ENCODE results near the gene CDH8.
"Not testable (repeated sequence)": the region's sequence is repeated elsewhere in the genome, so short reads cannot be mapped to it uniquely, and the experiment has no call there.

The CDH8 gene

DNA sequence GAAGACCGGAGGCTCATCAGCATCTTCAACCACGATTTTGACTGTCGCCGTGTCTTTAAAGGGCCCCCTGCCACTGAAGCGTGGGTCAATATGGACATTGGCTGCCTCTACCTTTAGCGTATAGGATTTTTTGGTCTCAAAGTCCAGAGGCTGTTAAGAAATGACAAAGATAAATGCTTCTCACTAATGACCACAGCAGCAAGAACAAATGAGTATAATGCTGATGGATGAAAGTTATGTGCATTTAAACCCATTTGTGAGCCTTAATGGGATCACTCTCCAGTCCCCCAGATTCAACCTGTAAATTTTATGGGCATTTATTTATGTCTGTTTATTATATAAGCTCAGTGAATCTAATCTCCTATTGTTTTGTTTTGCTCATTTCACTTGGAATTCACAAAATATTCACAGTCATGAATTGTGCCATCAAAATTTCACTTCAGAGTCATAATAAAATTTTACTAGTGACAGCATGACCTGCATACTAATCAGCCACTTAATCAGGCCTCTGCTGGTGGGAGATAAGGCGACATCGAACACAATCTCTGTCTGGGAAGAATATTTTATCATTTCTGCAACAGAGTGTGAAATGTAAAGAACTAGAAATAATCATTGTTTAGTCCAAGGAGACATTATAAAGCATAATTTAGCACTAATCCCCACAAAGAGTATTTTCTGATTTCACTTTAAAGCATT lies 218.5 kb downstream of the CDH8 start:
- TF ChIP-seq, protein P1, sequence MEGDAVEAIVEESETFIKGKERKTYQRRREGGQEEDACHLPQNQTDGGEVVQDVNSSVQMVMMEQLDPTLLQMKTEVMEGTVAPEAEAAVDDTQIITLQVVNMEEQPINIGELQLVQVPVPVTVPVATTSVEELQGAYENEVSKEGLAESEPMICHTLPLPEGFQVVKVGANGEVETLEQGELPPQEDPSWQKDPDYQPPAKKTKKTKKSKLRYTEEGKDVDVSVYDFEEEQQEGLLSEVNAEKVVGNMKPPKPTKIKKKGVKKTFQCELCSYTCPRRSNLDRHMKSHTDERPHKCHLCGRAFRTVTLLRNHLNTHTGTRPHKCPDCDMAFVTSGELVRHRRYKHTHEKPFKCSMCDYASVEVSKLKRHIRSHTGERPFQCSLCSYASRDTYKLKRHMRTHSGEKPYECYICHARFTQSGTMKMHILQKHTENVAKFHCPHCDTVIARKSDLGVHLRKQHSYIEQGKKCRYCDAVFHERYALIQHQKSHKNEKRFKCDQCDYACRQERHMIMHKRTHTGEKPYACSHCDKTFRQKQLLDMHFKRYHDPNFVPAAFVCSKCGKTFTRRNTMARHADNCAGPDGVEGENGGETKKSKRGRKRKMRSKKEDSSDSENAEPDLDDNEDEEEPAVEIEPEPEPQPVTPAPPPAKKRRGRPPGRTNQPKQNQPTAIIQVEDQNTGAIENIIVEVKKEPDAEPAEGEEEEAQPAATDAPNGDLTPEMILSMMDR (IDR thresholded peaks at IDR 0.05; ENCODE audit: borderline replicate concordance, control extremely low read depth, extremely low read depth, insufficient read depth, missing control alignments): no peak
- in situ Hi-C loops (cut with MboI; ENCODE audit: low sequenced_read_pairs, unreplicated experiment): no loop called here
- no peak for DNase-seq (ENCODE audit: low spot score)

DNA sequence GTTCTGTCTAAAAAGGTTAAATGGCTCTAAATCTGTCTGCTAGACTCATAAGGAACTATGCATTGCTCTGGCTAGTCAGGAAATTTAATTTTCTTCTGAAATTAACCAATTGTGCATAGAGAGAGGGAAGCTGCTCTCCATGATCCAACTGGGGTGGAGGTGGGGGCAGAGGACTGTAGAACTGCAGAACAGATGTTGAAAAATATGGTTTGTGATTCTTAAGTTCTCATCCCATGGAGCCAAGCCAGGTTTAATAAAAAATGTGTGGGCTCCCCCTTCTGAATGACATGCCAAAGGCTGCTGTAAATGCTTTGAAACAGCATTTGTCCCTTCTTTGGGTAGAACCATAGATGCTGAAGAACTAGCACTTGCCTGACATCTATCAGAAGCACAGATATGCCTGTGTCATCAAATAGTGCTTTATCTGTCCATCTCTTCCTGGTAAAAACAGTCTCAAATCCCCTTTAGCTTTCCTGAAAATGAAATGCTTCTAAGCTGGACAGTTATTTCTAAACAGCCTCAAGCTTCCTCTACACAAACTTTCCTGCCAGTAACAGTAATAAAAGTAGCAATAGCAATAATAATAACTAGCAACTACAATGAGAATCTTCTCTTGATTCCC lies 221.4 kb downstream of the CDH8 start:
- TF ChIP-seq, protein P1 (IDR thresholded peaks at IDR 0.05; ENCODE audit: borderline replicate concordance, control extremely low read depth, extremely low read depth, insufficient read depth, missing control alignments): no peak
- no peak for DNase-seq (ENCODE audit: low spot score)
- in situ Hi-C loops (cut with MboI; ENCODE audit: low sequenced_read_pairs, unreplicated experiment): no loop called here

DNA sequence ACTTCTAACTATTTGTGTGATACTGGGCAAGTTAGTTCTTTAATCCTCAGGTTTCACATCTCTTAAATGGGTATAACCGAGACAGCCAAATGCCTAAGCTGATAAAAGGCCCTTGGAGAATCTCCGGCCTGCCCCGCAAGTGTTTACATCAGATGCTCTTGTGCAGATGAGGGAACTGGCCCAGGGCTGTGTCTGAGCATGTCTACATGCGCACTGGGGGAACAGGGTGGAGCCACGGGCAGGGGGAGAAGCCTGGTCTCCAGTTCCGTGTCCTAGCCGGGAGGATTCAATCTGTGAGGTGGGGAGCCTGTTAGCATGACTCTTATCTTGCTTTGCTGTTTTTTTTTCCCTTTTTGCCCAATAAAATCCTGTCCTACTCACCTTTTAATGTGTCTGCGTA lies 222.9 kb downstream of the CDH8 start:
- TF ChIP-seq, protein P1 (IDR thresholded peaks at IDR 0.05; ENCODE audit: borderline replicate concordance, control extremely low read depth, extremely low read depth, insufficient read depth, missing control alignments): no peak
- in situ Hi-C loops (cut with MboI; ENCODE audit: low sequenced_read_pairs, unreplicated experiment): no loop called here
- DNase-seq (ENCODE audit: low spot score): no peak

DNA sequence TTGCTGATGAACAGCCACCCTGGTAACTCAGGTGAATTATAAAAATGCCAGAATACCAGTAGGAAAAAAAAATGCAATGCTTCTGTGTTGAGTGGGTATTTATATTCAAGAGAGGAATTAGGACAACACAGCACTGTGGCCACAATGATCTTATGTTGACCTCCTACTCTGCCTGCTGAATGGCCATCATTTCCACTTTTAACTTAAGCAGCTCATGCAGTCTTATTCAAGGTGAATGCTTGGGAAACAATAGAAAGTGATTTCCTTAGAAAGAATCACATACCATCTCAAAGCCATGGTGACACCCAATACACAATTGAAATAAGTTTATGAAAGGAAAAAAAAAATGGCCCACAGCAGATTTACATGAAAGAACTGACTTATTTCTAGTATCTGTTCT lies 224.0 kb downstream of the CDH8 start:
- in situ Hi-C loops (cut with MboI; ENCODE audit: low sequenced_read_pairs, unreplicated experiment): no loop called here
- TF ChIP-seq, protein P1 (IDR thresholded peaks at IDR 0.05; ENCODE audit: borderline replicate concordance, control extremely low read depth, extremely low read depth, insufficient read depth, missing control alignments): no peak
- DNase-seq (ENCODE audit: low spot score): no peak

DNA sequence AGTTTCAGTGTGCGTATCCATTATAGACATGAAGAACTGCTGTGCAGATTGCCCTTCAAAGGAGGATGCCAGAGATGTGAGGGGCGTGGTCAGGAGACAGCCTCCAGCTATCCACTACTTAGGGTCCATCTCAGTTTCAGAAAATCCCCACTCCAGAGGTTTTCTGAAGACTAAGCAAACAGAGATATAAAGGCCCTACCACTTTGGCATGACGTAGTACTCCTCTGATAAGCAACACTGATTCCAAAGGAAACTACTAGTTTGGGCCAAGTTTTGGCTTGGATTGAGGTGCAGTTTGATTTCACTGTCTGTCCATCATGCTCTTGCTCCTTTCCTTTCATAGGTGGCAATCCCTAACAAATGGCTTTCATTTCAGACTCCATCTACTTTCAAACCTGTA lies 228.7 kb downstream of the CDH8 start:
- in situ Hi-C loops (cut with MboI; ENCODE audit: low sequenced_read_pairs, unreplicated experiment): no loop called here
- TF ChIP-seq, protein P1 (IDR thresholded peaks at IDR 0.05; ENCODE audit: borderline replicate concordance, control extremely low read depth, extremely low read depth, insufficient read depth, missing control alignments): no peak
- no peak for DNase-seq (ENCODE audit: low spot score)

DNA sequence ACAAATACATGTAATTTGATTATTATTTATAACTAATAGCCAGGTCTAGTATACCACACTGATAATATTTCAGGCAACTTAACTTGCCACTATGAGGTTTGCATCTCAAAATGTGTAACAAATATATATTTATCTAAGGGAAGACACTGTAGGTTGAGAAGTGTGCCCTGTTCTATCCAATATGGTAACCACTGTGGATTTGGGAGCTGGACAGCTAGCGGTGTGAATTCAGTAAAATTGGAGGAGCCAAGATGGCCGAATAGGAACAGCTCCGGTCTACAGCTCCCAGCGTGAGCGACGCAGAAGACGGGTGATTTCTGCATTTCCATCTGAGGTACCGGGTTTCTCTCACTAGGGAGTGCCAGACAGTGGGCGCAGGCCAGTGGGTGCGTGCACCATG lies 235.0 kb downstream of the CDH8 start:
- DNase-seq (ENCODE audit: low spot score); in situ Hi-C loops (cut with MboI; ENCODE audit: low sequenced_read_pairs, unreplicated experiment): not testable (repeated sequence)

DNA sequence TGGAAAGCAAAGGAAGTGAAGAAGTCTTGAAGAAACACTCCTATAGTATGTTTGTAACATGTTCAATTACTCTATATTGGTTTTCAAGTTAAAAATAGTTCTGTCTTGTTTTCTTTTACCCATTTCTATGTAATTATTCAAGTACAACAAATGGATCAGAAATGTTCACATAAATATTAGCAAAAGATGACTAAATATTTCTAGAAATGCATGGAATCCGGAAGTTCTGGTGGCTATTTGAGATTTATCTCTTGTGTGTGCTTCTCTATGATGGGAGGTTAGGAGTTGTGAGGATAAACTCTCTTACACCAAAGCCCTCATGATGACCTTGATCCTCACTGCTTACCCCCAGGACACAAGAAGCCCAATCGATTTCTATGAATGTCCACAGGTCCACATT lies 237.5 kb downstream of the CDH8 start:
- TF ChIP-seq, protein P1 (IDR thresholded peaks at IDR 0.05; ENCODE audit: borderline replicate concordance, control extremely low read depth, extremely low read depth, insufficient read depth, missing control alignments): no peak
- no peak for DNase-seq (ENCODE audit: low spot score)
- in situ Hi-C loops (cut with MboI; ENCODE audit: low sequenced_read_pairs, unreplicated experiment): no loop called here

Measured in GM13976 (cell line).